Measurements from ENCODE around the gene SPATA13.
"Not testable (repeated sequence)": the region's sequence is repeated elsewhere in the genome, so short reads cannot be mapped to it uniquely, and the experiment has no call there.

GRCh38 chr13:24309300-24309699 is 148.8 kb downstream of the SPATA13 start, which contains the start of gene C1QTNF9:
- TF ChIP-seq CTCF (conservative IDR thresholded peaks at IDR 0.05 in 1 of 2, IDR thresholded peaks at IDR 0.05 in 1 of 2; ENCODE audit: low read depth in 1 of 2, low read length in 2 of 2); EZH2 (IDR thresholded peaks at IDR 0.05; ENCODE audit: low read length, missing control alignments): not testable (repeated sequence)

All from fibroblast of lung (primary cell).